ENCODE measurements around the gene LIX1.

- no peak for TF ChIP-seq ZFP1 (CRISPR knock-in tag; IDR thresholded peaks at IDR 0.05)
- no peak for TF ChIP-seq ZSCAN22 (CRISPR knock-in tag; IDR thresholded peaks at IDR 0.05)
- TF ChIP-seq ZNF468 (CRISPR knock-in tag; IDR thresholded peaks at IDR 0.05): no peak
- no peak for TF ChIP-seq ZNF280D (CRISPR knock-in tag; IDR thresholded peaks at IDR 0.05)
- no peak for TF ChIP-seq ATF3 (CRISPR knock-in tag; IDR thresholded peaks at IDR 0.05)
- no peak for TF ChIP-seq EZH2 (conservative IDR thresholded peaks at IDR 0.05; ENCODE audit: low read depth, low read length)
These were observed 75.0 kb downstream of the LIX1 start for GRCh38 chr5:97067296-97067850.
